NCI-H1105 (cell line): ENCODE measurements around the gene GRK3.

Source experiments
- DNase-seq: peaks from one replicate; lab custom pipeline; 2025; lab: John Stamatoyannopoulos, UW

The GRK3 gene

GRCh38 chr22:25736378-25737011, 172.0 kb downstream of the GRK3 start:
- no peak for DNase-seq

GRCh38 chr22:25739659-25740344, 175.3 kb downstream of the GRK3 start:
- no peak for DNase-seq

- DNase-seq = no peak
Observed at GRCh38 chr22:25741692-25742626, 177.5 kb downstream of the GRK3 start, which contains the start of gene MYO18B. Gene MYO18B, plus strand, starts transcription at chr22:25742188. Its CDS starts 18,905 bp downstream, at chr22:25761093.

- DNase-seq = no peak
Observed at GRCh38 chr22:25742918-25743708, 178.6 kb downstream of the GRK3 start.

GRCh38 chr22:25744694-25745093, 180.2 kb downstream of the GRK3 start:
- no peak for DNase-seq

- DNase-seq = no peak
Observed at GRCh38 chr22:25745341-25746011, 181.0 kb downstream of the GRK3 start.

- no peak for DNase-seq
Observed at GRCh38 chr22:25746012-25746373, 181.5 kb downstream of the GRK3 start.

GRCh38 chr22:25747245-25747944, 182.9 kb downstream of the GRK3 start:
- DNase-seq = no peak

- no peak for DNase-seq
Observed at GRCh38 chr22:25748140-25748539, 183.7 kb downstream of the GRK3 start.

- DNase-seq = no peak
Observed at GRCh38 chr22:25748704-25749103, 184.2 kb downstream of the GRK3 start.

- no peak for DNase-seq
Observed at GRCh38 chr22:25749420-25750169, 185.1 kb downstream of the GRK3 start.

GRCh38 chr22:25750569-25751173, 186.2 kb downstream of the GRK3 start:
- DNase-seq = no peak

GRCh38 chr22:25751174-25751581, 186.7 kb downstream of the GRK3 start:
- no peak for DNase-seq

GRCh38 chr22:25752615-25753214, 188.2 kb downstream of the GRK3 start:
- DNase-seq = no peak

GRCh38 chr22:25753252-25753651, 188.8 kb downstream of the GRK3 start:
- DNase-seq = no peak

- no peak for DNase-seq
Observed at GRCh38 chr22:25754527-25755202, 190.2 kb downstream of the GRK3 start.

GRCh38 chr22:25757686-25758085, 193.2 kb downstream of the GRK3 start:
- no peak for DNase-seq

- no peak for DNase-seq
Observed at GRCh38 chr22:25758316-25758715, 193.8 kb downstream of the GRK3 start.
